CD8-positive, alpha-beta memory T cell (primary cell): ENCODE measurements around the gene OR52K2. TPM values are rescaled to one million over a fixed set of nuclear protein-coding genes. Genes with fewer than 3 reads are reported as not detected.

Experiments used
- CTCF ChIA-PET: fragments of 350-600 bp; sonication (Branson Sonifier 250); formaldehyde crosslinking; loops from one replicate; lab custom pipeline; 2021; ENCODE audit warnings: antibody characterized with exemption; lab: Charles Lee
- POLR2A ChIA-PET: fragments of 350-600 bp; sonication (Branson Sonifier 250); formaldehyde crosslinking; loops from one replicate; lab custom pipeline; 2021; ENCODE audit warnings: antibody characterized with exemption; lab: Charles Lee
- DNase-seq, 5 donors: peaks; one replicate each; pipeline versions ENCODE4 v3.0.0 to v3.0.0-alpha.2; 2020 to 2022; ENCODE audit warnings: mixed read lengths in 1 of 5
- H3K27ac ChIP-seq: one replicate; pipeline ENCODE4 v1.7.0; 2013; ENCODE audit warnings: low read depth, mild to moderate bottlenecking, low read length, moderate library complexity
- H3K27me3 ChIP-seq: 2 replicates; pipeline ENCODE4 v1.7.0; 2013; ENCODE audit warnings: low read length, mild to moderate bottlenecking; ENCODE audit not compliant: insufficient read depth, poor library complexity, severe bottlenecking
- H3K36me3 ChIP-seq: 2 replicates; pipeline ENCODE4 v1.7.0; 2013; ENCODE audit warnings: mild to moderate bottlenecking, low read length, moderate library complexity; ENCODE audit not compliant: insufficient read depth
- H3K4me1 ChIP-seq: 2 replicates; pipeline ENCODE4 v1.7.0; 2013; ENCODE audit warnings: mild to moderate bottlenecking, low read length, moderate library complexity; ENCODE audit not compliant: insufficient read depth
- H3K4me3 ChIP-seq: 2 replicates; pipeline ENCODE4 v1.7.0; 2013; ENCODE audit warnings: mild to moderate bottlenecking, low read length
- H3K9me3 ChIP-seq: 2 replicates; pipeline ENCODE4 v1.7.0; 2013; ENCODE audit warnings: mild to moderate bottlenecking, low read length
- H3K27ac Mint-ChIP-seq, 8 donors: one replicate each; pipeline ENCODE4 v1.8.0; 2020 to 2021; ENCODE audit warnings: mixed read lengths in 8 of 8, mild to moderate bottlenecking in 6 of 8, inconsistent platforms in 3 of 8, moderate library complexity in 3 of 8
- H3K27me3 Mint-ChIP-seq, 2 donors: one replicate each; pipeline ENCODE4 v1.8.0; 2020 to 2021; ENCODE audit warnings: mixed read lengths in 2 of 2, mild to moderate bottlenecking in 1 of 2, moderate library complexity in 1 of 2
- H3K36me3 Mint-ChIP-seq, 3 donors: one replicate each; pipeline ENCODE4 v1.8.0; 2020 to 2021; ENCODE audit warnings: mixed read lengths in 3 of 3, inconsistent platforms in 1 of 3, mild to moderate bottlenecking in 1 of 3
- H3K4me1 Mint-ChIP-seq, 3 donors: one replicate each; pipeline ENCODE4 v1.8.0; 2020 to 2021; ENCODE audit warnings: mixed read lengths in 3 of 3, inconsistent platforms in 1 of 3, mild to moderate bottlenecking in 1 of 3
- H3K4me3 Mint-ChIP-seq, 7 donors: one replicate each; pipeline ENCODE4 v1.8.0; 2020 to 2021; ENCODE audit warnings: mixed read lengths in 7 of 7, mild to moderate bottlenecking in 6 of 7, moderate library complexity in 4 of 7, inconsistent platforms in 2 of 7
- H3K9me3 Mint-ChIP-seq, 5 donors: one replicate each; pipeline ENCODE4 v1.8.0; 2020 to 2022; ENCODE audit warnings: mixed read lengths in 5 of 5, mild to moderate bottlenecking in 3 of 5, moderate library complexity in 2 of 5, inconsistent platforms in 1 of 5
- polyA plus RNA-seq: library from polyadenylated mRNA; unstranded; fragments of 300-500 nt; fragmentation: Illumina TruSeq; gene quantifications from one replicate; pipeline ENCODE4 v1.2.3, GENCODE V29; 2021
- total RNA-seq, 2 experiments: library from RNA; stranded (reverse); gene quantifications; one replicate each; pipeline ENCODE4 v1.2.3, GENCODE V29; 2021

Gene OR52K2
- total and polyA plus RNA-seq, 3 experiments from 2014 or later = not detected

DNA sequence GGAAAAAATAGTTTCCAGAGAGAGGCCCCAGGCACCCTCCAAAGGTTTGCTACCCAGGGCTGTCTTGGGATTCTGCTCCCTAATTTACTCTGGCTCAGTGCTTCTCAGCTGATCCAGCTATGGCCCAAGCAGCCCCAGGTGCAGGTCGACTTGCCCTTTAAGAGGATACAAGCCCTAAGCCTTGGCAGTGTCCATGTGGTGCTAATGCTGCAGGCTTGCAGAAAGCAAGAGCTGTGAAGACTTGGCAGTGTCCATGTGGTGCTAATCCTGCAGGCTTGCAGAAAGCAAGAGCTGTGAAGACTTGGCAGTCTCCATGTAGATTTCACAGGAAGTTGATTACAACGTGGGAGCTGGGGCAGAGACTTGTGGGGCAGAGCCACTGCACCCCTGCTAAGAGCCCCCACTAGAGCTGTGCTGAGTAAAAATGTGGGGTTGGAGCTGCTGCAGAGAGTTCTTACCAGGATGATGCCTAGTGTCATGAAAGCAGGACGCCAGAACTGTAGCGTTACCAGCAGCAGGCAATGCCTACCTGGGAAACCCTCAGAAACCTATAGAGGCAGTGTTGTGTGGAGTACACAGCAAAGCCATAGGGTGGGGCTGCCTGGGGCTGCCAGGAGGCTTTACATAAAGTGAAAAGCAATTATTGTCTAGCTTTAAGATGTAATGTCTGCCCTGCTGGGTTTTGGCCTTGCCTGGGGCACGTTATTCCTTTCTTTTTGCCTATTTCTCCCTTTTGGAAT, 17.2 kb downstream of the OR52K2 start:
- Mint-ChIP-seq H3K9me3 (peaks cover 0 to 6% (median 0%) of the 10 kb centered on the region in 5 donors), H3K4me3 (no peak overlapping the region), H3K27ac (no peak overlapping the region), H3K27me3 (peaks cover 3 to 31% of the 10 kb centered on the region in 2 donors), H3K36me3 (no peaks in the 10 kb centered on the region), H3K4me1 (no peaks in the 10 kb centered on the region)
- Histone ChIP-seq H3K27ac (no peak overlapping the region), H3K9me3 (no peaks in the 10 kb centered on the region), H3K36me3 (no peaks in the 10 kb centered on the region), H3K27me3 (no peaks in the 10 kb centered on the region), H3K4me1 (no peaks in the 10 kb centered on the region), H3K4me3 (no peak overlapping the region)
- DNase-seq = no peak
- ChIA-PET POLR2A (no interaction called here), CTCF (no interaction called here)

DNA sequence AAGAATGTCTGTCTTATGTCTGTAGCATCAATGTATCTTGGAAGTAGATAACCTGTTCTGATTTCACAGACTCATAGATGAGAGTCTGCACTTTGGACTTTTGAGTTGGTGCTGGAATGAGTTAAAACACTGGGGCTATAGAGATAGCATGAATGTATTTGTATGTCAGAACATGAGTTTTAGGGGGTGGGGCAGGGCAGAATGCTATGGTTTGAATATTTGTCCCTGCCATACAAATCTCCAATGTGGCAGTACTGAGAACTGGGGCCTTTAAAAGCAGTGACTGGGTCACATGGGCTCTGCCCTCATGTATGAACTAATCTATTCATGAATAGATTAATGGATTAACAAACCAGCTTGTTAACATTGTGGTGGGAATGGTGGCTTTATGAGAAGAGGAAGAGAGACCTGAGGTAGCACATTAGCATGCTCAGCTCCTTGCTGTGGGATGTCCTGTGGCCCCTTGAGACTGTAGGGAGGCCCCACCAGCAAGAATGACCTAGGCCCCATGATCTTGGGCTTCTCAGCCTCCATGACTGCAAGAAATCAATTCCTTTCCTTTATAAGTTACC, 17.9 kb downstream of the OR52K2 start:
- H3K27ac Mint-ChIP-seq = no peak overlapping the region
- no peak overlapping the region for H3K4me3 ChIP-seq
- no peak overlapping the region for H3K27ac ChIP-seq
- no peaks in the 10 kb centered on the region for H3K4me1 ChIP-seq
- H3K9me3 ChIP-seq = no peaks in the 10 kb centered on the region
- peaks cover 3 to 27% of the 10 kb centered on the region in 2 donors for H3K27me3 Mint-ChIP-seq
- no peaks in the 10 kb centered on the region for H3K4me1 Mint-ChIP-seq
- H3K9me3 Mint-ChIP-seq = peaks cover 0 to 6% (median 0%) of the 10 kb centered on the region in 5 donors
- no peaks in the 10 kb centered on the region for H3K27me3 ChIP-seq
- ChIA-PET POLR2A (no interaction called here), CTCF (no interaction called here)
- DNase-seq = no peak
- no peaks in the 10 kb centered on the region for H3K36me3 ChIP-seq
- H3K36me3 Mint-ChIP-seq = no peaks in the 10 kb centered on the region
- H3K4me3 Mint-ChIP-seq = no peak overlapping the region

DNA sequence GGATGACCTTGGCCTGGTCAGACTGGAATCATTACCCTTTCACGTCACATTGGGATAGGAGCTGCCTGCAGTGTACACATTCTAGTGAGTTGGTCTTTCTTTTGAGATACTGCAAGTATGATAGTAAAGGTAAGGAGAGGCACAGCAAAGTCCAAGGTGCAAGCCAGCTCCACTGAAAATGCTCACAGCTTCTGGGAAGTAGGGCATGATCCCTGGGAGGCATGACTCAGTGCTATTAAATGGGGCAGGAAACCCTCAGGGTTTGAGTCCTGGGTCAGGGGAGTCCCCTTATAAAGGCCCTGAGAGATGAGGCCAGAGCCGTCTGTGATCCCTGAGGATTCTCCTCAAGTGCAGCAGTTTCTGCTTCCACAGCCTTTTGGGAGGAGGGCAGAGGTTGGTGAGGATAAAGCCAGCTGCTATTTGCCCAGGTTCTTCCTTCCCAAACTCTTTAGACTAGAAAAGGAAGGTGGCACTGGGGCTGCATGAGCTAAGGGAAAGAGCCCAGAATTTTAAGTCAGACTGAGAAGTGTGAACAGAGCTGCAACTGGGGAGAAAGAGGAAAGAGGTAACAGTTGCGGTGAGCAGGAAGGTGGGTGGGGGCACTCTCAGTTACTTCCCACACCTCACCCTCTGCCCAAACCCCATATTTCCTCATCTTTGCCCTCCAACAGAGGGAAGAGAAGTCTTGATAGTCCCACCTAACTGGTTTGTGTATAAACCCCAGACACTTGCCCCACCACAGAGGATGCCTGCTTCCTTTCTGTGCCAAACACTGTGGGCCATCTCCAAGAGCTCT, 18.9 kb downstream of the OR52K2 start:
- H3K4me1 ChIP-seq = no peaks in the 10 kb centered on the region
- Mint-ChIP-seq H3K27ac (no peak overlapping the region), H3K4me3 (no peak overlapping the region), H3K36me3 (no peaks in the 10 kb centered on the region), H3K9me3 (peaks cover 0 to 6% (median 0%) of the 10 kb centered on the region in 5 donors), H3K4me1 (no peaks in the 10 kb centered on the region), H3K27me3 (peaks cover 1 to 24% of the 10 kb centered on the region in 2 donors)
- no peaks in the 10 kb centered on the region for H3K36me3 ChIP-seq
- H3K4me3 ChIP-seq = no peak overlapping the region
- H3K27me3 ChIP-seq = no peaks in the 10 kb centered on the region
- H3K27ac ChIP-seq = no peak overlapping the region
- CTCF ChIA-PET = no interaction called here
- DNase-seq = no peak
- POLR2A ChIA-PET = no interaction called here
- no peaks in the 10 kb centered on the region for H3K9me3 ChIP-seq

DNA sequence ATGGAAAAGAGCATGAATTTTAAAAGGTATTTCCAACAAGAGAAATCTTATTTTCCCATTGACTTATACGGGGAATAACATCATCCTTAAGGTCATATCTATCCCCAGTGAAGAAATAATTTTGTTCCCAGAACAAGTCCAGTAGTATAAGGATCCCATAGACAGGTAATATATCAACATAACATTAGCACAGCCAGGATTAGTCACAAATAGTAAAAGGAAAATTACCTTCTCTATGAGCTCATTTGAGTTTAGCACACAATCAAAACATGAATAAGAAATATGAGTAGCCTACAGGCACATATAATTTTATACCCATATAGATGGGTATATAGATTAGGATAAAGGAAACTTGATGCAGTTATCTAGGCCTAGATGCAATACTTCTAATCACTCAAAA, 30.5 kb downstream of the OR52K2 start:
- no peak for DNase-seq
- Histone ChIP-seq H3K27me3 (no peaks in the 10 kb centered on the region), H3K36me3 (no peaks in the 10 kb centered on the region), H3K4me3 (no peak overlapping the region), H3K9me3 (no peaks in the 10 kb centered on the region), H3K4me1 (no peaks in the 10 kb centered on the region), H3K27ac (no peak overlapping the region)
- Mint-ChIP-seq H3K9me3 (no peaks in the 10 kb centered on the region), H3K27me3 (peaks cover 7 to 11% of the 10 kb centered on the region in 2 donors), H3K36me3 (no peaks in the 10 kb centered on the region), H3K27ac (no peak overlapping the region), H3K4me3 (no peak overlapping the region), H3K4me1 (no peaks in the 10 kb centered on the region)
- ChIA-PET CTCF (interaction anchor here (1.7 kb wide), 1 partner anchor 293 kb away, joined by 7 read pairs; no protein-coding TSS in a partner anchor), POLR2A (no interaction called here)

DNA sequence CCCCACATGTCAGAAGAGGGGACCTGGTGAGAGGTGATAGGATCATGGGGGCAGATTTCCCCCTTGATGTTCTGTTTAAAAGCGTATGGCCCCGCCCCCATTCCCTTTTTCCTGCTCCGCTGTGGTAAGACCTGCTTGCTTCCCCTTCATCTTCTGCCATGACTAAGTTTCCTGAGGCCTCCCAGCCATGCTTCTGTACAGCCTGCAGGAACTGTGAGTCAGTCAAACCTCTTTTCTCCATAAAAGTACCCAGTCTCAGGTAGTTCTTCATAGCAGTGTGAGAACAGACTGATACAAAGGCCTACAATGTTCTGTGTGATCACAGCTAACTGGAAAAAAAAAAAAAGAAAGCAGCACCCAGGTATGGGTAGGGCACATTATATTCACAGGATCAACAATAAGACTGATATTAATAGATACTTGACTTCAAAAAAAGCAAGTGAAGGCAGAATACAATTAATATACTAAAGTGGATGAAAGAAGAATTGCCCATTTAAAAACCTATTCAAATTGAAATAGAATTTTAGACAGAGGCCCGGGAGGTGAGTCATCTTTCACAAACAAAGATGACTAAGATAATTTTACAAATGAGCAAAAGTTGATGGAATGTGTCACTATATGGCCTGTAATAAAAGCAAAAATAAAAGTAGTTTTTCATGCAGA, 31.6 kb downstream of the OR52K2 start:
- Mint-ChIP-seq H3K27me3 (peaks cover 3 to 7% of the 10 kb centered on the region in 2 donors), H3K4me3 (no peak overlapping the region), H3K9me3 (no peaks in the 10 kb centered on the region), H3K36me3 (no peaks in the 10 kb centered on the region), H3K27ac (no peak overlapping the region), H3K4me1 (no peaks in the 10 kb centered on the region)
- POLR2A ChIA-PET = no interaction called here
- Histone ChIP-seq H3K27ac (no peak overlapping the region), H3K9me3 (no peaks in the 10 kb centered on the region), H3K4me3 (no peak overlapping the region), H3K36me3 (no peaks in the 10 kb centered on the region), H3K4me1 (no peaks in the 10 kb centered on the region), H3K27me3 (no peaks in the 10 kb centered on the region)
- CTCF ChIA-PET = no interaction called here
- DNase-seq = no peak

DNA sequence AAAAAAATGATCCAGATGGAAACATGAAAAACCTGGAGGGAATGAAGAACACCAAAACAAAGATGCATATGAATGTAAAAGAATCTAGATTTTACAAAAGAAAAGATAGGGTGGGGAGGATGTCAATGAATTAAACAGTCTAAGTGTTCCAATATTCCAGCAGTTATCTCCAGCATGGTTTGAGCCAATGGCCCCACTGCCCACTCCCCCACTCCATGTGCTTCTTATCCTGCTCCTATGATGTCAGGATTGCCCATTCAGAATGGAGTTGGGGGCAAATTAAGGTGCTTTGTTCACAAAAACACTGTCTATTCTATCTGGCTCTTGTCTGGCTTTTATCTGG, 32.1 kb downstream of the OR52K2 start:
- Histone ChIP-seq H3K4me1 (no peaks in the 10 kb centered on the region), H3K36me3 (no peaks in the 10 kb centered on the region), H3K27ac (no peak overlapping the region), H3K9me3 (no peaks in the 10 kb centered on the region), H3K4me3 (no peak overlapping the region), H3K27me3 (no peaks in the 10 kb centered on the region)
- no peaks in the 10 kb centered on the region for H3K9me3 Mint-ChIP-seq
- H3K4me3 Mint-ChIP-seq = no peak overlapping the region
- no peaks in the 10 kb centered on the region for H3K4me1 Mint-ChIP-seq
- ChIA-PET POLR2A (no interaction called here), CTCF (no interaction called here)
- no peak overlapping the region for H3K27ac Mint-ChIP-seq
- peaks cover 3 to 7% of the 10 kb centered on the region in 2 donors for H3K27me3 Mint-ChIP-seq
- no peaks in the 10 kb centered on the region for H3K36me3 Mint-ChIP-seq
- DNase-seq = no peak

DNA sequence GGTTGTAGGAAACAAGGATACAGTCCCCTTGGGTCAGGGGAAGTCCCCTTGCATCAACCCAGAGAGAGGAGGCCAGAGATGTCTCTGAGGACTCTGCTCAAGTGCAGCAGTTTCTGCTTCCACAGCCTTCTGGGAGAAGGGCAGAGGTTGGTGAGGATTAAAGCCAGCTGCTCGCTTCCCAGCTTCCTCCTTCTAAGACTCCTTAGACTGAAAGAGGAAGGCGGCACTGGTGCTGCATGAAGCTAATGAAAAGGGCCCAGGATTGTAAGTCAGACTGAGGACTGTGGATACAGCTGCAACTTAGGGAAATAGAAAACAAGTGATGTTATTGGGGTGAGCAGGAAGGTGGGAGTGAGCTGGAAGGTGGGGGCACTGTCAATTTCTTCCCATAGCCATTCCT, 33.4 kb downstream of the OR52K2 start, which contains the start of gene OR52K1:
OR52K1 (plus strand) TSS at position 202 of the 400 bp plus-strand sequence. CDS start 6,255 bp downstream, outside the sequence.
- Histone ChIP-seq H3K27me3 (no peaks in the 10 kb centered on the region), H3K4me3 (no peak within 1 kb of the TSS), H3K27ac (no peak within 1 kb of the TSS), H3K9me3 (no peaks in the 10 kb centered on the region), H3K4me1 (no peaks in the 10 kb centered on the region), H3K36me3 (no peaks in the 10 kb centered on the region)
- ChIA-PET POLR2A (no interaction called here), CTCF (no interaction called here)
- Mint-ChIP-seq H3K4me3 (no peak within 1 kb of the TSS), H3K36me3 (no peaks in the 10 kb centered on the region), H3K27ac (no peak within 1 kb of the TSS), H3K27me3 (peaks cover 5 to 7% of the 10 kb centered on the region in 2 donors), H3K9me3 (no peaks in the 10 kb centered on the region), H3K4me1 (no peaks in the 10 kb centered on the region)
- DNase-seq = no peak

DNA sequence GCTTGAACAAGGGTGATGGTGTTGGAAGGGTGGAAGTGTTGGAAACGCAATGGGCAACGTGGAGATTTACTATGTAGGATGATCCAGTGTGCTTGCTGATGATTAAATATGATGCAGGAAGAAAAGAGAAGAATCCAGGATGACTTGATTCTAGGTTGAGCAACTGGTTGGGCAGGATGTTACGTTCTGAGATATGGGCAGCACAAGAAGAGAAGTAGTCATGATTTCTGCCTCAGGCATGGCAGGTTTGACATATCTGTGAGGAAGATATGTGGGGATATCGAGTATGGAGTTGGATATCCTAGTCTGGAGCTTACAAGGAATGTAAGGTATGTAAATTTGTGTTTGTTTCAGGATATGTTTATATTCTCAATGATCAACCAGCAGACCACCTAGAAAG, 35.2 kb downstream of the OR52K2 start:
- Histone ChIP-seq H3K9me3 (no peaks in the 10 kb centered on the region), H3K27me3 (peaks cover 5% of the 10 kb centered on the region), H3K4me3 (no peak overlapping the region), H3K27ac (no peak overlapping the region), H3K4me1 (no peaks in the 10 kb centered on the region), H3K36me3 (no peaks in the 10 kb centered on the region)
- Mint-ChIP-seq H3K4me3 (no peak overlapping the region), H3K4me1 (no peaks in the 10 kb centered on the region), H3K27me3 (peaks cover 7 to 10% of the 10 kb centered on the region in 2 donors), H3K27ac (no peak overlapping the region), H3K36me3 (no peaks in the 10 kb centered on the region), H3K9me3 (no peaks in the 10 kb centered on the region)
- DNase-seq = no peak
- POLR2A ChIA-PET = no interaction called here
- CTCF ChIA-PET = no interaction called here
